ELF-1 (cell line): Measurements from ENCODE around the gene CRYBA4.

ENCODE experiments used
- DNase-seq: peaks from one replicate; pipeline ENCODE4 v3.0.0-alpha.2; 2016; ENCODE audit warnings: low read depth, low spot score

Gene CRYBA4

DNA sequence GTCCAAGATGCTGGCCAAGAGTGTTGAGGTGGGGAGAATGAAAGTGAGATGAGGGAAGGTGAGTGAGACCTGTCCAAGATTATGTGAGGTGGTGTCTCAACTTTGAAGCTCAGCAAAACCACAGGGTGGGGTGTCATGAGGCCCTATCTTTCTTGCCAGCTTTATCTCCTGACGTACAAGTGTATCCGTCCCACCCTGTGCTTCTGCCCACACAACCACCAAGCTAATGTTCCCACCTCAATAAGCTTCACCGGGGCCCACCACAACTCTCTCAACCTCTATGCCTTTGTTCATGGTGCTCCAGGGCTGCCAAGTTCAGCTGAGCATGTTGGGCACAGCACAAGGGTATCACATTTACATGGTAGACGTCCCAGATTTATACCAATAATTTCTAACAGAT is 24.7 kb upstream of the CRYBA4 start:
- DNase-seq, result no peak

DNA sequence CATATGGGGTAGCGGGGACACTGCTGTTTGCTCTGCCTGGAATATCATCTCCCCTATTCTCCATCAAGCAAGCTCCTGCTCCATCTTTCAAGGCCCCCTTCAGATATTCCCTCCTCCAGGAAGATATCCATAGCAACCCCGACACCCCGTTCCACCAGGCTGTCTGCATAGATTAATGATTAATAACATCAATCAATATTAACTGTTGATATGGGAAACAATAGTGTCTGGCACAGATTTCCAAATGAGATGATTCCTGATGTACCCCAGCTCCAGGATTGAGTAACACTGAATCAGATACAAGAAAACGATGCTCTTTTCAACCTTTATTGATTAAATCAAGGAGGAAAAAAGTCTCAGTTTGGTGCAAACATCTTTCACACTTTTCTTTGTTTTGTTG is 24.3 kb upstream of the CRYBA4 start:
- no peak for DNase-seq

DNA sequence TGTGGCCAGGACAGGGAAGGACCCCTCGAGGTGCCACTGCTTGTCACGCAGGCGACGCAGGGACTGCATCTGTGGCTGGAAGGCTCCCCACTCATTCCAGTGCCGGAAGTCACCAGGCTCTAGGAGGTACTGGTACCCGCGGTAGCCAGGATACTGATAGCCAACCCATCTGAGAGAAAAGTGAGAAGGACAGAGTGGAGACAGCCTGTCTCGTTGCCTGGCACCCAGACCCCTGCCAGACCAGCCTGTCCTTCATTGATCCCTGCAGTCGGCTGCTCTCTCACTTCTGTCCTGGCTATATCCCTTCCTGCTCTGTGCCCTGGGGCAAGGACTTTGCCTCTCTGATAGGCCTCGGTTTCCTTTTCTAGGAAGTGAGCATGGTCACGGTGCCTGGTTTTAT is 22.3 kb upstream of the CRYBA4 start:
- no peak for DNase-seq

DNA sequence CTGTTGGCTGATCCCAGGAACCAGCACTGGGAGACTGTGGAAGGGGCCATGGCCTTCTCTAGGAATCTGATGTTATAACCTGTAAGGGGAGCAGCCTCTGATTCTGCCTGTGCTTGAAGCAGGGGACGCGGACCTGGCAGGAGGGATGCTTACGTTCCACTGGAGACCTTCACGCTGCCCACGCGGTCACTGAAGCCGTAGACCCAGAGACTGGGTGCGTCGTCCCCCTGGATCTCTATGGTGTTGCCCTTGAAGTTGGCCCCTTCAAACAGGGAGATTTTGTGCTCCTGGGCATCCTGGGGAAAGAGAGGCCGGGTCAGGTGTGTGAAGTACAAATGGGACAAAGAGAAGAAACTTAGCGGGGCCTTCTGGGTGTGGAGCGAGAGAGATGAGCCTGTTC is 20.0 kb upstream of the CRYBA4 start:
- no peak for DNase-seq

DNA sequence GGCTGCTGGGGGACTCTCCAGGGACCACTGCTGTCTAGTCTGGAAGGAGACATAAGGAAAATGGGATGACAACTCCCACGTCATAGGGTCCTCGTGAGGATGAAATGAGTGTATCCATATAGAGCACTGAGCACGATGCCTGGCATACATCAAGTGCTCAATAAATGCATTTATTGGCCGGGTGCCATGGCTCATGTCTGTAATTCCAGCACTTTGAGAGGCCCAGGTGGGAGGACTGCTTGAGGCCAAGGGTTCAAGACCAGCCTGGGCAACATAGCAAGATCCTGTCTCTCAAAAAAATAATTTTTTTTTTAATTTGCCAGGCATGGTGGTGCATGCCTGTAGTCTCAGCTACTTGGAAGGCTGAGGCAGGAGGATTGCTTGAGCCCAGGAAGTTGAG is 19.6 kb upstream of the CRYBA4 start:
- DNase-seq, result no peak

DNA sequence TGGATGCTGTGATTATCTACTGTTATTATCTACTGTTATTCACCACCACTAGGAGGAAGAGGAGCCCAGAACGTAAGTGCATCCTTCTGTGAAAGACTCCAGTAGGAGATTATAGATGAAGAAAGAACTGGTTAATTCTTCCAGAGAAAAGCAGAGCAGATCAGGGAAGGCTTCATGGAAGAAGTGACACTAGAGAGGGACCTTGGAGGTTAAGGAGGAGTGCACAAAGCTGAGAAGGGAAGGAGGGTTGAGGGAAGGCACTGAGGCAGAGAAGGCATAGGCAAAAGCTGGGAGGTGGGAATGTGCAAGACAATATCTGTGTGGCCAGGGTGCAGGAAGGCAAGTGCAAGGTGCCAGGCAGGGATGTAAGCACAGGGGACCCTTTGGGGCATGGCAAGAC is 17.4 kb upstream of the CRYBA4 start:
- no peak for DNase-seq

DNA sequence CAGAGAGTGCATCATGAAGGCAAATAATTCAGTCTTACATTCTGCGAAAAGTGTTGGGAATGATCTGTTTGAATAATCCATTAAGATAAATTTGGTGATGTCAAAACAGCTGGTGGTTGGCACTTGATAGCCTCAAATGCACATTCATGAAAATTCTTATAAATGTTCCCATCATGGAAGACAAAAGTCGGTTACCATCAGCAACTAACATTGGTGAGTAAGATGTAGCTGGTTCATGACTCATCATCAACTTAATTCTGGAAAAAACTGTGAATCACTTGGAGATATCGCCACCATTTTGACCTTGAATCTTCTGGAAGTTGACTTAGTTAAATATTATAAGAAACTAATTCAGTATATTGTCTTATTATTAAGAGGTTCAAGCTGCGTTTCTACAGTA is 15.2 kb upstream of the CRYBA4 start:
- DNase-seq, result no peak

DNA sequence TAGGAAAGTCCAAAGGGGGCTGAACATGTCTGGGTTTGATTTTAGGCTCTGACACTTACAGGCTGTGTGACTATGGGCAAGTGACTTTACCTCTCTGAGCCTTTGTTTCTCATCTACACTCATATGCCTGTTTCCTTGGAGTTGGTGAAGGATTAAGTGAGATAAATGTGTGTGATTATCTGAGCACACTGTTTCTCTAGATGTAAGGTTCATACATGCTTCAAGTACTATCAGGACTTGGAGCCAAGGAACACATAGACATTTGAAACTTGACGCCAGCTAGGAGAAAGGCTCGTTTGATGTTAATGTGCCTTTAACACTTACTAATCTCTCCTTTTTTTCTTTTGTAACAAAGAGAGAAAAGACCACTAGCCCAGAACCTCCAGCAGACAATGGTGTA is 13.6 kb upstream of the CRYBA4 start:
- no peak for DNase-seq

DNA sequence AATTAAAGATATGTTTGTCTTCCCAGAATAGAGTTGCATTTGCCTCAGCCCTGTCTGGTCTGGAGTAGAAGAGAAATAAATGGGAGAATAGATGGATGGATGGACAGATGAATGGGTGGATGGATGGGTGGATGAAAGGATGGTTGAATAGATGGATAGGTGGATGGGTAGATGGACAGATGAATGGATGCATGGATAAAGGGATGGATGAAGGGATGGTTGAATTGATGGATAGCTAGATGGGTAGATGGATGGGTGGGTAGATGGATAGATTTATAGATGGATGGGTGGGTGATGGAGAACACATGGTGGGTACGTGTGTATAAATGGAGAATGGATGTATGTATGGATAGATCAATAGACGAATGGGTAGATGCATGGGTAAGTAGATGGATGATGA is 12.5 kb upstream of the CRYBA4 start:
- DNase-seq, result no peak

DNA sequence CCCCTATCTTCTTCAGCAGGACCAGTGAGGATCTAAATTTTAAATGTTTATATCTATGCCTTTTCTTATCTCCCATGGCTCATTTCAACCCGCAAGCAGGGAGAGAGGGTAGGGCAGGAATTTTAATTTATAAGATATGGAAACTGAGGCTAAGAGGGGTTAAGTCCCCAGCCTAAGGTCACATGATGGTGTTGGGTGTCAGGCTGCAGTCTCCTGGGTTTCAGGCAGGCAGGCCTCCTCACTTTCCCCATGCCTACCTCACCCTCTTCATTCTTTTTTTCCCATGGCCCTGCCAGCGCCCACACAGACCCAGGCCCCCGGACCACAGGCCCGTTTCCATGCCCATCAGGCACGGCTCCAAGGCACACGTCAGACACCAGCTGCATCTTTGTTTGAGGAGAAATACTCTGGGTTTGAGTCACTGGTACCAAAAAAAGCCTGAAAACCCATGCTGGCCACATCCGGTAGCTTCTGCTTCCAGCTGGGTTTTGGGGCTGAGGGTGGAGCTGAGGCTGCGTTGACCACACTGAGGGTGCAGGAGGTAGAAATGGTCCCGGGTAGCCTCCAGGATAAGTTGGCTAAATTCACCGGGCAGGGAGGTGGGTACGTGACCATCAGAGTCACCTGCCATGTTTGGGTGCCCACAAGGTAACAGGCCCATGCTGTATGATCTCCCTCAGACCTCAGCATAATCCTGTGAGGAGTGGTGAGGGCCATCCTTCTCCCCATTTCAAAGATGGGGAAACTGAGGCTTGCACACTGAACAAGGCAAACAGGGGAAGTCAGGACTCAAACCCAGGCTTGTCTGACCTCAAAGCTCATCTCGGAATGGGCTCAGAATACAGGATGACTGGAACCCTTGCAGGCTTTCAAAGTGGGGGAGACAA is 11.4 kb upstream of the CRYBA4 start:
- DNase-seq, result no peak

DNA sequence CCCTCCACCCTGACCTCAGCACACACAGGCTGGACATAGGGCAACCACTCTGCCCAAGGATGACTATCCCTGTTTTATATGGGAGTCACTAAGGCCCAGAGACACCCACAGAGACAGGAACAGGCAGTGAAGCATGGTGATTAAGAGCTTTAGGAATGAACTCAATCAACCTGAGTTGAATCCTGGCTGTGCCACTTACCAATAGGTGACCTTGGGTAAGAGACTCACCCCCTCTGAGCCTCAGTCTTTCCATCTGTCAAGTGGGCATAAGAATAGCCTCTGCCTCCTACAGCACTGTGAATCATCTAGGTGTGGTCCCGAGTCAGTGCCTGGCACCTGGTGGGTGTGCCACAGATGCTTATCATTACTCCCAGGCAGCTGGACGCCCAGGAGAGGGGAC is 10.8 kb upstream of the CRYBA4 start:
- no peak for DNase-seq

DNA sequence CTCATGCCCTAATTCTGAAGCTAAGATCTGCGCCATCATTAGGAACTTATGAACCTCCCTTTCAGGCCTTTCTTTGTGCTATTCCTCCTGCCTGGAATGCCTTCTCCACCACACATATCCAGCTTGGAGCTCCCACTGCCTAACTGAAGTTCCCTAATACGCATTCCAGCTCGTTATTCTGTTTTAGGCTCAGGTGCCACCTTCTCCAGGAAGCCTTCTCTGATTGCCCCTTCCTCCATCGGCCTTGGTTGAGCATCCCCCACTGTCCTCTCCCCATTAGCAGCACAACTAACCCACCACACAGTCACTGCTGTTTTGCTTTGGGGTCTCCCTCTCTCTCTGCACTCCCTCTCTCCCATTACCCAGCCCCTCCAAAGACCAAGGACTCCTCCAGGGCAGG is 9.1 kb upstream of the CRYBA4 start:
- no peak for DNase-seq

DNA sequence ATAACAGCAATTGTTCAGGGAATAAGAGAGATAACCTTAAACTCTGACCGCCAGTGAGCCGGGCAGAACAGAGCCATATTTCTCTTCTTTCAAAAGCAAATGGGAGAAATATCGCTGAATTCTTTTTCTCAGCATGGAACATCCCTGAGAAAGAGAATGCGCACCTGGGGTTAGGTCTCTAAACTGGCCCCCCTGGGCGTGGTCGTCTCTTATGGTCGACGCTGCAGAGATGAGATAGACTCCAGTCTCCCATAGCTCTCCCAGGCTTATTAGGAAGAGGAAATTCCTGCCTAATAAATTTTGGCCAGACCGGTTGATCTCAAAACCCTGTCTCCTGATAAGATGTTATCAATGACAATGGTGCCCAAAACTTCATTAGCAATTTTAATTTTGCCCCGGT is 8.0 kb upstream of the CRYBA4 start:
- peak; percentile 34 for DNase-seq

DNA sequence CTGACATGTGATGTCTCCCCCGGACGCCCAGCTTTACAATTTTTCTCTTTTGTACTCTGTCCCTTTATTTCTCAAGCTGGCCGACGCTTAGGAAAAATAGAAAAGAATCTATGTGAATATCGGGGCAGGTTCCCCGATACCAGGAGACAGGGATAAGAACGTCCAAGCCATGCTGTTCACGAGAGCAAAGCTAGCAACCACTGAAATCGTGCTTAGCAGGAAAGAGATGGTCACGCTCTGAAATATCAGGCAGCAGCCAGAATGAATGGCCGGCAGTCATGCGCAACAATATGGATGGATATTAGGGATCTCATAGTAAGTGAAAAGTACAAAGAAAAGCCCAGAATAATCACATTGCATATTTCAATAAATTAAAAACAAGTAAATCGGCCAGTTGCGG is 7.4 kb upstream of the CRYBA4 start:
- no peak for DNase-seq

DNA sequence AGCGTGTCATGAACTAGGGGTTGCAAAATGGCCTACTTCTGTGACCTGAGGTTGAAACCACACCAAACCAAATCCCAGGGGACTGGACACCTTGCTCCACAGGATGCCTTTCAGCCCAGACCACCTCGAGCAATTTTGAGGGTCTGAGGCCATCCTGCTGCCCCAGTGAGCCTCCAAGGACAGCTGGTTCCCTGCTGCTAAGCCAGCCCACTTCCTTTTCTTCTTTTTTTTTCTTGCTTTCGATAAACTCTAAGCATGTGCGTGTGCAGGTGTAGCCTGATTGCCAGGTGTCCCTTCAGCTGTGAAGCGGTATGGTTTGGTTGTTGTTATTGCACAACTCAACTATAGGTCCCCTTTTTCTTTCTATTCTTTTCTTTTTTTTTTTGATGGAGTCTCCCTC is 6.6 kb upstream of the CRYBA4 start:
- DNase-seq, result no peak

DNA sequence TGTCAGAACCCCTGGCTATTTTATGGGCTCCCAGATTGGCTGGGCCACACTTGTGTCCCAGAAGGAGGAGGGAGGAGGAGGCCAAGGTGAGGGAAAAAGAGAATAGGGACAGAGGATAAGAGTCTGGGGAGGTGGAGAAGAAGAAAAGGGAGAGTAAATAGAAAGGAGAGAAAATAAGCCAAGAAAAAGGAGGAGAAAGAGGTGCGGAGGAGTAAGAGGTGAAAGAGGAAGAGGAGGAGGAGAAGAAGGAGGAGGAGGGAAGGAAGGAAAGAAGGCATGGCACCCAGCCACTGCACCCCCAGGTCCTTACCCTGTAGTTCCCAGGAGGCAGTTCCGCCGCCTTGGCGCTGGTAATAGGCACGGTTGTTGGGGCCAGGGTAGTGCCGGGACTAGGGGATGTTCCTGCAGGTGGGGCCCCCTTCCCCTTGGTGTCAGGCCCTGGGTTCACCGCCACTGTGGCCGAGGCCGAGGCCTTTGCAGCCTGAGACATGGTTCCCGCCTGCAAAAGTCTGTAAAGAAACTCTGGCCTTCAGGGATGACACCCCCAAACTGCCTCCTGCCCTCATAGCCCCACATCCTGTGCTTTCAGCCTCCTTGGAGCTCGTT is 5.8 kb upstream of the CRYBA4 start:
- no peak for DNase-seq

DNA sequence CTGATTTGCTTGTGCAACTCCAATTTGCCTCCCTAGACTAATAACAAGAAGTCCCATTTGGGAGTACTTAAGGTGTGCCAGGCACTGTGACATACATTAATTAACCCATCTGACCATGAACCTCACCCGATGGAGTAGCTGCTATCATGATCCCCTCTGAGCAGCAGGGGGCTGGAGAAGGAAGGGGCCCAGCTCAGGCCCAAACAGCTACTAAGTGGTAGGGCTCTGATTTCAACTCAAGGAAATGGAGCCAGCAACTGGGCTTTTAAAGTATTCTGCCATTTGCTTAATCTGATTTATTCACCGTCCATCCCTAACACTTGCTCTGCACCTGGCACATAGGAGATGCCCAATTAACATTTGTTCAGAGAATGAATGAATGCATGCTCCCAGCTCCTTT is 5.1 kb upstream of the CRYBA4 start:
- DNase-seq, result no peak

DNA sequence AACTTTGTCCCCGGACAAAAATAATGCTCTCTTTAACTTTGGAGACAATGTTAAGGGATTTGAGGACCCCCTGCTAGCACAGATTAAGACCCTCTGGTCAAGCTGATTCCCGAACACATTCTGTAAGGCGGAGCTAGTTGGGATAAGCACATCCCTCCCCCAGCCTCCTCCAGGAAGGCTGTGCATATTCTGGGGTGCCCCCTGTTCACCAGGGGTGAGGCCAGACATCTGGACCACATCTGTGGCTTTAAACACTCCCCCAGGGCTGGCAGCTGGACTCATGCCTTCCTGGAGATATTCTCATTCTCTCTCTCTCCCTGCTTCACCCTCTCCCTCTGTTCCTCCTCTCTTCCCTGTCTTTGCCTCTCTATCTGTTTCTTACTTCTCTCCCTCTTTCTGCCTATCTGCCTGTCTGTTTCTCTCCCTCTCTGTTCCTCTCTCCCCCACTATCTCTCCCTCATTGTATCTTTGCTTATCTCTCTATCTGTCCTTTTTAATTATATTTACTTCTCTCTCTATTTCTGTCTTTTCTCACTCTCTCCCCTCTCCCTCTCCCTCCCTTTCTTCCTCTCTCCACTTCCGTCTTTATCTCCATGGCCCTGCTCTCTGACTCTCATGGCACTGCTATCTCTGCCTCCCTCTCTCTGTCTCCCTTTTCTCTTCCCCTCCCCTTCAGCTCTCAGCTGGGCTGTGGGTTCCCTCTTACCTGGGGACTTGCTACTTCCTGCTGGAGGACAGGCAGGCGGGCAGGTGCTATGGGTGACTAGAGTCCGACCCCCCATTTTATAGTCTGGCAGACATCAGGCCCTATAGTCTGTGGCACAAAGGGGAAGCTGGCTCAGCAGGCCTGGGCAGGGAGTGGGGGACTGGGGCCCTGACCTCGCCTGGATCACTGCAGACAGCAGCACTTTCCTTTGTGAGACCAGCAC is 4.2 kb upstream of the CRYBA4 start, which contains the start of gene CRYBB1:
CRYBB1 (minus strand) TSS at position 757 of the 929 bp plus-strand sequence. CDS start 1,708 bp downstream, outside the sequence.
- DNase-seq, result no peak

DNA sequence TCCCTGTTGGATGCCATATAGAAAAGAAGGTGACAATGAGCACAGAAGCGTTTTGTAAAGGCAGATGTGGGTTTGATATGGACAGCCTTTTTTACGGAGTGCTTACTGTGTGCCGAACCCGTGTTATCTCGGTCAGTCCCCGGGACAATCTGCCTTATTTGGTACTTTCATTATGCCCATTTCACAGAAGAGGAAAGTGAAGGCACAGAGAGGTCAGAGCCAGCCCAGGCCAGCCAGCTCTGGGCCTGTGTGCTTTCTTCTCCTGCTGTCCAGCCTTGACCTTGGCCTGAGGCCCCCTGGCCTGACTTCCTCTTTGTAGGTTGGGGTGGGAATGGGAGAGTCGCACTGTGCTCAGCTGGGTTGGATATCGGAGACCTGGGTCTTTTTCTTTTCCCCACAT is 3.3 kb upstream of the CRYBA4 start:
- no peak for DNase-seq

DNA sequence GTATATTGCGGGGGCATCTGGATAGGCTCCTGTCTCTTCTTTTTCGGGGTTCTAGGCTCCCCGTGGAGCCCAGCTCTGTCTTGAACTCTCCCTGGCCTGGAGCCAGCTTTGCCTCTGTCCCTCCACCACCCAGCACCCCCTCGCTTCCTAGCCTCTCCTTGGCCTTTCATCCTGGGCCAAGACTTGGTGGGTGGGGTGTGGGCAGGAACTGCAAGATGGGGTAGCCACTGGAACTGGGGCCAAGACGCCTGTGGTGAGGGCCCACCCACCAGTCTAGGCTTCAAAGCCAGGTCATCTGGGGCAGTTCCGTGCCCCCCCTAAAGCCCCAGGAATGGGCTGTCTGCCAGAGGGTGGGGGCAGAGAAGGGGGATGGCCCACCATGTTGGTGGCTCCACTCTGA is 2.3 kb upstream of the CRYBA4 start:
- DNase-seq, result no peak

DNA sequence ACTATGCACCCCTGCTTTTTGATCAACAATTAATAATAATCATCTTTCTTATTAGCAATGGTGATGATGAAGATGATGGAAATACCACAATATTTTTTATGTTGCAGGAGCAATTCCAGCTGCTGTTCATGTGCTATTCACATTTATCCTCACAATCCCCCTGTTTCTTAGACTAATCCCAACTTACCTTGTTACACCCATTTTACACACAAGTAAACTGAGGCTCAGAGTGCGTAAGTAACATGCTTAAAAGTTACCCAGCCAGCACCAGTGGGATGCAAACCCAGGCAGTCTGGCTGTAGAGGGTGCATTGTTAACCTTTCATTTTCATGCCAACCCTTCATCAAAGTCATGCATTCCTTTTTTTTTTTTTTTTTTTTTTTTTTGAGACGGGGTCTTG is 1.6 kb upstream of the CRYBA4 start:
- no peak for DNase-seq

DNA sequence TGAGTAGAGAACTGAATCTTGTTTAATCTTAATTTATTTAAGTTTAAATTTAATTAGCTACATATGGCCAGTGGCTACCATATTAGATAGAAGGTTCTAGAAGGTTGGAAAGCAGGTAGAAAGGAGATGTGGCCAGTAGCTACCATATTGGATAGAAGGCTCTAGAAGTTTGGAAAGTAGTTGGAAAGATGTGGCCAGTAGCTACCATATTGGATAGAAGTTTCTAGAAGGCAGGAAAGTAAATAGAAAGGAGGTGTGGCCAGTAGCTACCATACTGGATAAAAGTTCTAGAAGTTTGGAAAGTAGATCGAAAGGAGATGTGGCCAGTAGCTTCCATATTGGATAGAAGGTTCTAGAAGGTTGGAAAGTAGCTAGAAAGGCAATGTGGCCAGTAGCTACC is 2.2 kb downstream of the CRYBA4 start:
- DNase-seq, result no peak
